Heart left ventricle (tissue), 13 donors: ENCODE results near the gene KIF26A.

Source experiments
- CTCF ChIP-seq, 12 donors: fragments of 200-600 bp; sonication (generic) in 4 of 12; IDR thresholded peaks; one replicate each; pipeline versions ENCODE4 v1.5.0 to v1.8.0; 2018 to 2022; ENCODE audit warnings: antibody characterized with exemption in 12 of 12, mild to moderate bottlenecking in 5 of 12
- POLR2A ChIP-seq, 2 donors: fragments of 450-650 bp; IDR thresholded peaks; one replicate each; pipeline ENCODE4 v1.6.1; 2017; ENCODE audit warnings: antibody characterized with exemption in 2 of 2, mild to moderate bottlenecking in 2 of 2, moderate library complexity in 2 of 2
- donor health status: ischemic (EF 13 %, LVEDD 7.1; RV severe dilation, severe dysfunction).
- donor health status: DM: no; HTN: yes; CAD: no.
- donor health status: DM: no; HTN: no; CAD: no.
- donor health status: ischemic (EF 25% LVEDD 6.9; RV normal size, moderate dysfunction).
- donor health status: ischemic (EF 25% LVEDD 5.7; RV mildly dilated, moderate dysfunction).
- donor health status: ischemic (EF 35%, LVEDD 5.7; RV mildly dilated, moderate dysfunction).
- donor health status: nonischemic (EF 11% LVEDD 7.7; RV severe dilation, severe dysfunction).
- donor health status: DM: yes; HTN: yes; CAD: no.
- donor health status: PGD.
- donor health status: ischemic (EF 29% LVEDD 5.4; RV normal size, mild dysfunction).
- donor health status: nonischemic (EF 23%, LVEDD 6.1; RV moderate dilation, normal function).

- TF ChIP-seq POLR2A (IDR thresholded peaks at IDR 0.05) = no peak
- TF ChIP-seq CTCF (IDR thresholded peaks at IDR 0.05) = no peak
Measured at GRCh38 chr14:104189629-104190335, 51.4 kb downstream of the KIF26A start.
